ENCODE results near the gene ZNF205. TPM values are rescaled to one million over a fixed set of nuclear protein-coding genes. Genes with fewer than 3 reads are reported as not detected.

ZNF205 gene
- total and polyA plus RNA-seq, 9 of the 15 experiments (the other 6 are each of a cell fraction or from before 2014, with no cell fraction given), result 2.4 to 11.8 (median 5.1) TPM; not detected in 2

DNA sequence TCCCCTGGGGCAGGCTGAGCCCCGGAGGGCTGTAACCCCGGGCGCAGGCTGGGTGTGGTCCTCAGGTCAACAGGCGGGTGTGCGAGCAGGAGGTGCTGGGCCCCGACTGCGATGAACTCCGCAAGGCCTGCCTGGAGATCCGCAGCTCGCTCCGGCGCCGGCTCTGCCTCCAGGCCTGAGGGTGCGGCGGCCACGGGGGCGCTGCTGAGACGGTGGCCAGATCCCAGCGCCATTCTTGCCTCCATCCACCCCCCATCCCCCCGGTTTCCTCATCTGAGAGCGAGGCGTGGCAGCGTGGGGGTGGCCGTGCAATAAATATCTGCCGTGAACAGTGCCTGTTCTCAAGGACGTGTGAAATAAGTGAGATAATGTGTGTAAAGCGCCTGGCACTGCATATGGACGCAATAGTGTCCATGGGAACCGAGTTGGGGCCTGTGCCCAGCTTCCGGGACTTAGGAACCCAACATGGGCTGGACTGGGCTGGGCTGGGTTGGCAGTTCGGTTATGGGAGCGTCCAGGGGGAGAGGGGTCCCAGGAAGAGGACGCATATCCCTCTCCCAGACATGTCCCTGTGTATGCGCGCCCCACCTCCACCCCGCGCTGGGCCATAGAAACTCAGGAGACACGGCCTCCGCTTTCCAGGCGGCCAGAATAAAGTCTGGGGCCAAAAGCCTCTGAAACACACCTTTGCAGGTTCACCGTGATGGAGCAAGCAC lies 37.4 kb downstream of the ZNF205 start (continued):
- TF ChIP-seq ZBTB33 (CRISPR knock-in tag; IDR thresholded peaks at IDR 0.05) (0 out of 2 replicates have a peak, but pooled peaks have one; percentile 37), UBTF (IDR thresholded peaks at IDR 0.05; ENCODE audit: borderline replicate concordance in 1 of 2, low read depth in 2 of 2, low read length in 2 of 2) (peak; percentile 98 to 99), PRDM10 (IDR thresholded peaks at IDR 0.05; ENCODE audit: partially characterized antibody) (peak; percentile 45), ZNF740 (CRISPR knock-in tag; IDR thresholded peaks at IDR 0.05) (peak; percentile 87), ZNF740 (tag; IDR thresholded peaks at IDR 0.05) (peak in 1 of 2 experiments; percentile 73; a peak in 1 of 4 replicates), RB1 (IDR thresholded peaks at IDR 0.05; ENCODE audit: low read depth) (peak; percentile 50; the same call in 1 of the 2 replicates), KDM2B (CRISPR knock-in tag; IDR thresholded peaks at IDR 0.05) (peak; percentile 89), TEAD1 (CRISPR knock-in tag; IDR thresholded peaks at IDR 0.05) (peak in 1 of 2 experiments; percentile 72; a peak in 1 of 4 replicates), ZNF184 (CRISPR knock-in tag; IDR thresholded peaks at IDR 0.05) (no peak), RAD51 (IDR thresholded peaks at IDR 0.05; ENCODE audit: borderline replicate concordance, low read depth) (no peak), HNRNPLL (IDR thresholded peaks at IDR 0.05; ENCODE audit: low read depth, low read length, poor library complexity, severe bottlenecking) (peak; percentile 42), ZBTB7A (IDR thresholded peaks at IDR 0.05; ENCODE audit: borderline replicate concordance, control insufficient read depth, low read depth, low read length) (peak; percentile 76; the same call in 1 of the 2 replicates), ID3 (CRISPR knock-in tag; IDR thresholded peaks at IDR 0.05) (no peak), ID3 (tag; IDR thresholded peaks at IDR 0.05) (peak; percentile 65; the same call in 1 of the 2 replicates)
